Measurements from ENCODE around the gene ONECUT1.

ONECUT1 gene

DNA sequence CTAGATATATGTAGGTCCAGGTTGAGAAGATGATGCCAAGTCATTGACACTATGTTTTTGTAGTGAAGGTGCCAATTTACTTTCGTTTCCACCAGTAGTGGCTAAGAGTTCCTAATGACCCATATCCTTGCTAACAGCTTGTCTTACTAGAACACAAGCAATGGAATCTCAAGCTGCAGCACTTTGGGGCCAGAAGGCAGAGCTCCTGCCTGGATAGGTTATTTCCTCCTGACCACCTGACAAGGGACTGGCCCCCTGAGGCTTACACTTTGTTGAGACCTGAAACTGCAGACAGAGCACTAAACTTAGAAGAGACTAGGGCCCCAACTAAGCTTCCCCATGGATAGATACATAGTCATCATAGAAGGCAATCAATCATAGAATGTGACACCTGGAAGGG lies 11.7 kb downstream of the ONECUT1 start:
- no peak overlapping the region for H3K4me3 ChIP-seq (ENCODE audit: low read depth, low read length, poor library complexity, severe bottlenecking)
- no peaks in the 10 kb centered on the region for H3K9me3 ChIP-seq (ENCODE audit: low read length)
- H3K9me2 ChIP-seq (ENCODE audit: low read depth, low read length) = no peaks in the 10 kb centered on the region
- no peaks in the 10 kb centered on the region for H4K20me1 ChIP-seq (ENCODE audit: insufficient read depth, low read length)
- H3K4me2 ChIP-seq (ENCODE audit: low read length) = no peak overlapping the region
- TF ChIP-seq EZH2 (IDR thresholded peaks at IDR 0.05; ENCODE audit: borderline replicate concordance, low read length) = no peak
- TF ChIP-seq, protein P1, sequence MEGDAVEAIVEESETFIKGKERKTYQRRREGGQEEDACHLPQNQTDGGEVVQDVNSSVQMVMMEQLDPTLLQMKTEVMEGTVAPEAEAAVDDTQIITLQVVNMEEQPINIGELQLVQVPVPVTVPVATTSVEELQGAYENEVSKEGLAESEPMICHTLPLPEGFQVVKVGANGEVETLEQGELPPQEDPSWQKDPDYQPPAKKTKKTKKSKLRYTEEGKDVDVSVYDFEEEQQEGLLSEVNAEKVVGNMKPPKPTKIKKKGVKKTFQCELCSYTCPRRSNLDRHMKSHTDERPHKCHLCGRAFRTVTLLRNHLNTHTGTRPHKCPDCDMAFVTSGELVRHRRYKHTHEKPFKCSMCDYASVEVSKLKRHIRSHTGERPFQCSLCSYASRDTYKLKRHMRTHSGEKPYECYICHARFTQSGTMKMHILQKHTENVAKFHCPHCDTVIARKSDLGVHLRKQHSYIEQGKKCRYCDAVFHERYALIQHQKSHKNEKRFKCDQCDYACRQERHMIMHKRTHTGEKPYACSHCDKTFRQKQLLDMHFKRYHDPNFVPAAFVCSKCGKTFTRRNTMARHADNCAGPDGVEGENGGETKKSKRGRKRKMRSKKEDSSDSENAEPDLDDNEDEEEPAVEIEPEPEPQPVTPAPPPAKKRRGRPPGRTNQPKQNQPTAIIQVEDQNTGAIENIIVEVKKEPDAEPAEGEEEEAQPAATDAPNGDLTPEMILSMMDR (IDR thresholded peaks at IDR 0.05; ENCODE audit: low read length) = no peak
- H3F3A ChIP-seq (ENCODE audit: insufficient read depth, low read length) = no peaks in the 10 kb centered on the region
- no peak overlapping the region for H2AFZ ChIP-seq (ENCODE audit: low read length)
- H3K36me3 ChIP-seq (ENCODE audit: insufficient read depth, low read length) = no peaks in the 10 kb centered on the region
- 0 out of 2 replicates have a peak, but pooled peaks cover 5% of the 10 kb centered on the region for H3K27me3 ChIP-seq (ENCODE audit: insufficient read depth, low read length)
- H3K9ac ChIP-seq (ENCODE audit: low read length) = no peak overlapping the region
- no peak overlapping the region for H3K27ac ChIP-seq (ENCODE audit: low read depth, low read length, poor library complexity, severe bottlenecking)
- no peaks in the 10 kb centered on the region for H3K79me2 ChIP-seq (ENCODE audit: insufficient read depth, low read length)
- H3K4me1 ChIP-seq (ENCODE audit: insufficient read depth, low read length, severe bottlenecking) = no peaks in the 10 kb centered on the region

DNA sequence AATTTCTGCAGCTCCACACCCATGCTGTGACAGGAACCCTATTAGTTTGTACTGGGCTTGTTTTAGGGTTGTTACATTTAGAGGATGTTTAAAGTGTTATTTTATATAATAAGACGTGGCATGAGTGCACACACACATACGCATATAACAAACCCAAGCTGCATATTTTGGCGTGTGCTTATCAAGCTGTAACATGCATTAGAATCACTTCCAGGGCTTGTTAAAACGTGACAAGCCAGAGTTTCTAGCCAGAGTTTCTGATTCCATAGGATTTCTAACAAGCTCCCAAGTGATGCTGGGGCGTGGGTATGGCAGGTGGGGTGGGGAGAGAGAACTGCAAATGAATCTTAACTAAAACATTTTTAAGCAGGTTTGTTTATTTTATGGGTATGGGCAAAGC lies 17.4 kb downstream of the ONECUT1 start:
- no peak overlapping the region for H2AFZ ChIP-seq (ENCODE audit: low read length)
- H3K9ac ChIP-seq (ENCODE audit: low read length) = no peak overlapping the region

DNA sequence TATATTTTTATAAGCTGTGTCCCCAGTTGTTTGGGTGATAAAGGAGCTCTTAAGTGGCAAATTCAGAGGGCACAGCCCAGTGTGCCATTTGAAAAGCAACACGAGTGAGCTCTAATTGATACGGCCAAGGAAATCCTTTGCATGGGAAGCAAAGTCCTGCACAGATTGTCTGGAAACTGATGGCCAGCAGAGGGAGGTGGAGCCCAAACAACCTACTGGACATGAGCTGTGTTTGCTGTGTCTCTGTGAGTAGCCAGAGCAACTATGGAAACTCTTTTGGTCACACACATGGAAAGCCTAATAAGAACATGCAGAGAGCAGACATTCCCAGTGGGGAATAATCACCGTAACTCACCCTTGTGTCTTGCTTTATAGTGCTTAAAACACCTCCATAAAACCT lies 24.4 kb downstream of the ONECUT1 start:
- Histone ChIP-seq H3K9me3 (ENCODE audit: low read length) (no peaks in the 10 kb centered on the region), H3K27ac (ENCODE audit: low read depth, low read length, poor library complexity, severe bottlenecking) (no peak overlapping the region), H3K9ac (ENCODE audit: low read length) (no peak overlapping the region), H3K79me2 (ENCODE audit: insufficient read depth, low read length) (no peaks in the 10 kb centered on the region), H3K36me3 (ENCODE audit: insufficient read depth, low read length) (no peaks in the 10 kb centered on the region), H2AFZ (ENCODE audit: low read length) (no peak overlapping the region), H3K4me2 (ENCODE audit: low read length) (no peak overlapping the region), H3K9me2 (ENCODE audit: low read depth, low read length) (no peaks in the 10 kb centered on the region), H3F3A (ENCODE audit: insufficient read depth, low read length) (no peaks in the 10 kb centered on the region), H4K20me1 (ENCODE audit: insufficient read depth, low read length) (no peaks in the 10 kb centered on the region), H3K27me3 (ENCODE audit: insufficient read depth, low read length) (peaks cover 4% of the 10 kb centered on the region; the same call in 1 of the 2 replicates), H3K4me1 (ENCODE audit: insufficient read depth, low read length, severe bottlenecking) (no peaks in the 10 kb centered on the region), H3K4me3 (ENCODE audit: low read depth, low read length, poor library complexity, severe bottlenecking) (no peak overlapping the region)
- TF ChIP-seq, protein P1 (IDR thresholded peaks at IDR 0.05; ENCODE audit: low read length) = no peak
- no peak for TF ChIP-seq EZH2 (IDR thresholded peaks at IDR 0.05; ENCODE audit: borderline replicate concordance, low read length)

More for the DNA sequence above, 17.4 kb downstream of the ONECUT1 start:
- TF ChIP-seq, protein P1 (IDR thresholded peaks at IDR 0.05; ENCODE audit: low read length) = no peak
- no peak for TF ChIP-seq EZH2 (IDR thresholded peaks at IDR 0.05; ENCODE audit: borderline replicate concordance, low read length)
- Histone ChIP-seq H3K27ac (ENCODE audit: low read depth, low read length, poor library complexity, severe bottlenecking) (no peak overlapping the region), H3K79me2 (ENCODE audit: insufficient read depth, low read length) (no peaks in the 10 kb centered on the region), H3K36me3 (ENCODE audit: insufficient read depth, low read length) (no peaks in the 10 kb centered on the region), H3K4me3 (ENCODE audit: low read depth, low read length, poor library complexity, severe bottlenecking) (no peak overlapping the region), H4K20me1 (ENCODE audit: insufficient read depth, low read length) (no peaks in the 10 kb centered on the region), H3K4me1 (ENCODE audit: insufficient read depth, low read length, severe bottlenecking) (no peaks in the 10 kb centered on the region), H3K27me3 (ENCODE audit: insufficient read depth, low read length) (0 out of 2 replicates have a peak, but pooled peaks cover 5% of the 10 kb centered on the region), H3F3A (ENCODE audit: insufficient read depth, low read length) (no peaks in the 10 kb centered on the region), H3K4me2 (ENCODE audit: low read length) (no peak overlapping the region), H3K9me2 (ENCODE audit: low read depth, low read length) (no peaks in the 10 kb centered on the region), H3K9me3 (ENCODE audit: low read length) (no peaks in the 10 kb centered on the region)

All from OCI-LY1 (cell line).